ENCODE results near the gene KIAA0513.

Gene KIAA0513

GRCh38 chr16:85004587-85005205 is 22.9 kb upstream of the KIAA0513 start:
- DNase-seq (ENCODE audit: low spot score) = no peak

- no peak for DNase-seq (ENCODE audit: low spot score)
These were observed 22.1 kb upstream of the KIAA0513 start for GRCh38 chr16:85005285-85006069.

- no peak for DNase-seq (ENCODE audit: low spot score)
These were observed 21.0 kb upstream of the KIAA0513 start for GRCh38 chr16:85006639-85007038.

GRCh38 chr16:85007496-85008214 is 19.9 kb upstream of the KIAA0513 start:
- DNase-seq (ENCODE audit: low spot score) = no peak

- no peak for DNase-seq (ENCODE audit: low spot score)
These were observed 19.3 kb upstream of the KIAA0513 start for GRCh38 chr16:85008271-85008670.

- no peak for DNase-seq (ENCODE audit: low spot score)
These were observed 17.1 kb upstream of the KIAA0513 start for GRCh38 chr16:85010446-85010930.

GRCh38 chr16:85010931-85011845 is 16.4 kb upstream of the KIAA0513 start, which contains the start of gene ZDHHC7:
TSS of gene ZDHHC7 (minus strand) at chr16:85011535. CDS start at chr16:84990618, 20,917 bp downstream.
- peak; percentile 81 for DNase-seq (ENCODE audit: low spot score)

GRCh38 chr16:85011846-85012284 is 15.7 kb upstream of the KIAA0513 start:
- no peak for DNase-seq (ENCODE audit: low spot score)

GRCh38 chr16:85014311-85014710 is 13.3 kb upstream of the KIAA0513 start:
- DNase-seq (ENCODE audit: low spot score) = no peak

GRCh38 chr16:85015481-85016187 is 12.0 kb upstream of the KIAA0513 start:
- no peak for DNase-seq (ENCODE audit: low spot score)

GRCh38 chr16:85017151-85017550 is 10.4 kb upstream of the KIAA0513 start:
- no peak for DNase-seq (ENCODE audit: low spot score)

GRCh38 chr16:85017633-85018032 is 10.0 kb upstream of the KIAA0513 start:
- no peak for DNase-seq (ENCODE audit: low spot score)

- no peak for DNase-seq (ENCODE audit: low spot score)
These were observed 8.9 kb upstream of the KIAA0513 start for GRCh38 chr16:85018529-85019236.

GRCh38 chr16:85019659-85020245 is 7.8 kb upstream of the KIAA0513 start:
- DNase-seq (ENCODE audit: low spot score) = no peak

GRCh38 chr16:85025781-85026653 is 1.6 kb upstream of the KIAA0513 start:
- DNase-seq (ENCODE audit: low spot score) = no peak

- DNase-seq (ENCODE audit: low spot score) = no peak
These were observed 892 bp upstream of the KIAA0513 start for GRCh38 chr16:85026703-85027102.

- DNase-seq (ENCODE audit: low spot score) = peak; percentile 46
These were observed 526 bp downstream of the KIAA0513 start for GRCh38 chr16:85027958-85028684.
